GM19438 (cell line): Measurements from ENCODE around the gene KCNJ10.
"Not testable (repeated sequence)": the region's sequence is repeated elsewhere in the genome, so short reads cannot be mapped to it uniquely, and the experiment has no call there.

Experiments
- ATAC-seq: cut with Tn5 transposase; IDR thresholded peaks from one replicate; pipeline ENCODE4 v1.9.1; 2021; ENCODE audit warnings: low read depth; ENCODE audit not compliant: unreplicated experiment

KCNJ10 gene

GRCh38 chr1:160069460-160070231 is at the start of gene KCNJ10:
KCNJ10 (minus strand) TSS chr1:160070160; CDS start chr1:160042532, 27,628 bp downstream.
- ATAC-seq = no peak

GRCh38 chr1:160118928-160119327 is 49.0 kb upstream of the KCNJ10 start:
- no peak for ATAC-seq

GRCh38 chr1:160117709-160118183 is 47.8 kb upstream of the KCNJ10 start:
- ATAC-seq = no peak

GRCh38 chr1:160117300-160117699 is 47.3 kb upstream of the KCNJ10 start:
- no peak for ATAC-seq

- ATAC-seq = no peak
These were observed 46.6 kb upstream of the KCNJ10 start for GRCh38 chr1:160116283-160117147.

- ATAC-seq = no peak
These were observed 45.8 kb upstream of the KCNJ10 start, which contains the start of gene ATP1A2 for GRCh38 chr1:160115545-160116282. ATP1A2 (plus strand) TSS chr1:160115759; CDS start chr1:160115862, 103 bp downstream.

GRCh38 chr1:160114085-160114484 is 44.1 kb upstream of the KCNJ10 start:
- no peak for ATAC-seq

GRCh38 chr1:160113407-160113806 is 43.4 kb upstream of the KCNJ10 start:
- ATAC-seq = no peak

- no peak for ATAC-seq
These were observed 42.4 kb upstream of the KCNJ10 start for GRCh38 chr1:160112357-160112756.

GRCh38 chr1:160111462-160111861 is 41.5 kb upstream of the KCNJ10 start:
- not testable (repeated sequence) for ATAC-seq

- no peak for ATAC-seq
These were observed 39.7 kb upstream of the KCNJ10 start for GRCh38 chr1:160109686-160110085.

- ATAC-seq = no peak
These were observed 39.1 kb upstream of the KCNJ10 start for GRCh38 chr1:160108888-160109662.

- ATAC-seq = no peak
These were observed 37.6 kb upstream of the KCNJ10 start for GRCh38 chr1:160107512-160107911.

- no peak for ATAC-seq
These were observed 35.2 kb upstream of the KCNJ10 start for GRCh38 chr1:160105155-160105554.

GRCh38 chr1:160104486-160104885 is 34.5 kb upstream of the KCNJ10 start:
- no peak for ATAC-seq

- ATAC-seq = no peak
These were observed 33.9 kb upstream of the KCNJ10 start for GRCh38 chr1:160103658-160104408.

- ATAC-seq = no peak
These were observed 32.0 kb upstream of the KCNJ10 start for GRCh38 chr1:160101717-160102522.

- no peak for ATAC-seq
These were observed 31.2 kb upstream of the KCNJ10 start for GRCh38 chr1:160101037-160101716.
